Neuronal stem cell (in vitro differentiated cells): ENCODE measurements around the gene GTF2A1L.
"Not testable (repeated sequence)": the region's sequence is repeated elsewhere in the genome, so short reads cannot be mapped to it uniquely, and the experiment has no call there.

Experiments used
- DNase-seq: peaks from one replicate; pipeline ENCODE4 v3.0.0-alpha.2; 2013; ENCODE audit warnings: low spot score
- H2AFZ ChIP-seq: one replicate; pipeline ENCODE4 v1.6.1; 2013; ENCODE audit warnings: mild to moderate bottlenecking, low read length, inconsistent platforms
- H2AK5ac ChIP-seq: 2 replicates; pipeline ENCODE4 v1.6.1; 2013; ENCODE audit warnings: low read depth, mild to moderate bottlenecking, inconsistent platforms, low read length, moderate library complexity, mixed read lengths
- H2BK120ac ChIP-seq: 2 replicates; pipeline ENCODE4 v1.6.1; 2013; ENCODE audit warnings: low read depth, mild to moderate bottlenecking, inconsistent platforms, low read length, moderate library complexity, mixed read lengths
- H2BK12ac ChIP-seq: one replicate; pipeline ENCODE4 v1.6.1; 2013; ENCODE audit warnings: low read length, inconsistent platforms
- H2BK15ac ChIP-seq: 2 replicates; pipeline ENCODE4 v1.6.1; 2013; ENCODE audit warnings: mild to moderate bottlenecking, low read length, inconsistent platforms, mixed read lengths
- H2BK5ac ChIP-seq: one replicate; pipeline ENCODE4 v1.6.1; 2013; ENCODE audit warnings: inconsistent platforms, mild to moderate bottlenecking, low read length, moderate library complexity
- H3K14ac ChIP-seq: one replicate; pipeline ENCODE4 v1.6.1; 2013; ENCODE audit warnings: low read length, inconsistent platforms
- H3K18ac ChIP-seq: 2 replicates; pipeline ENCODE4 v1.6.1; 2013; ENCODE audit warnings: low read length, inconsistent platforms
- H3K23ac ChIP-seq: 2 replicates; pipeline ENCODE4 v1.6.1; 2013; ENCODE audit warnings: low read depth, mild to moderate bottlenecking, mixed read lengths, low read length, inconsistent platforms; ENCODE audit not compliant: poor library complexity
- H3K27ac ChIP-seq: replicated peaks from 3 replicates; pipeline ENCODE4 v1.5.1; 2013; ENCODE audit warnings: low read length, inconsistent platforms
- H3K27me3 ChIP-seq, 3 experiments: 2 replicates each; pipeline ENCODE4 v1.6.1; 2013; ENCODE audit warnings: low read length in 3 of 3, mild to moderate bottlenecking in 2 of 3, inconsistent platforms in 1 of 3, low read depth in 1 of 3, mixed read lengths in 1 of 3, moderate library complexity in 1 of 3; ENCODE audit not compliant: control insufficient read depth in 3 of 3, insufficient read depth in 3 of 3
- H3K36me3 ChIP-seq, 2 donors: replicated peaks in 1 of 2; 2 replicates each; pipeline ENCODE4 v1.6.1; 2013; ENCODE audit warnings: low read length in 2 of 2; ENCODE audit not compliant: control insufficient read depth in 2 of 2, insufficient read depth in 2 of 2
- H3K4ac ChIP-seq: 2 replicates; pipeline ENCODE4 v1.6.1; 2013; ENCODE audit warnings: inconsistent platforms, mild to moderate bottlenecking, low read length, moderate library complexity
- H3K4me1 ChIP-seq, 2 donors: 1 replicate in 1 of 2; 2 replicates in 1 of 2; pipeline ENCODE4 v1.6.1; 2013; ENCODE audit warnings: low read length in 2 of 2, low read depth in 1 of 2; ENCODE audit not compliant: control insufficient read depth in 2 of 2, insufficient read depth in 1 of 2
- H3K4me2 ChIP-seq: one replicate; pipeline ENCODE4 v1.6.1; 2013; ENCODE audit warnings: mild to moderate bottlenecking, low read length, inconsistent platforms; ENCODE audit not compliant: insufficient read depth, poor library complexity, severe bottlenecking
- H3K4me3 ChIP-seq, 2 donors: 2 replicates each; pipeline ENCODE4 v1.5.1; 2013; ENCODE audit warnings: low read length in 2 of 2, mild to moderate bottlenecking in 2 of 2, inconsistent platforms in 1 of 2, moderate library complexity in 1 of 2
- H3K79me1 ChIP-seq: one replicate; pipeline ENCODE4 v1.6.1; 2013; ENCODE audit warnings: low read depth, mild to moderate bottlenecking, inconsistent platforms, low read length, moderate library complexity
- H3K9ac ChIP-seq: one replicate; pipeline ENCODE4 v1.6.1; 2013; ENCODE audit warnings: mild to moderate bottlenecking, low read depth, low read length, inconsistent platforms; ENCODE audit not compliant: poor library complexity
- H3K9me3 ChIP-seq, 2 donors: replicated peaks in 1 of 2; 2 replicates each; pipeline versions ENCODE3 to v1.6.1; 2013; ENCODE audit warnings: low read length in 2 of 2, mild to moderate bottlenecking in 2 of 2, inconsistent platforms in 1 of 2, low read depth in 1 of 2, mixed read lengths in 1 of 2, moderate library complexity in 1 of 2; ENCODE audit not compliant: control insufficient read depth in 2 of 2, insufficient read depth in 1 of 2
- H4K8ac ChIP-seq: one replicate; pipeline ENCODE4 v1.6.1; 2013; ENCODE audit warnings: low read depth, mild to moderate bottlenecking, inconsistent platforms, low read length, moderate library complexity
- H4K91ac ChIP-seq: one replicate; pipeline ENCODE4 v1.6.1; 2013; ENCODE audit warnings: low read length, low read depth, mild to moderate bottlenecking, inconsistent platforms; ENCODE audit not compliant: poor library complexity
- WGBS, 2 donors: extraction: QIAGEN DNeasy Blood & Tissue Kit; methylation state at CpG; one replicate each; pipeline ENCODE4 v1.1.7; 2013; ENCODE audit warnings: missing lambda C conversion rate in 2 of 2, mixed read lengths in 1 of 2; ENCODE audit not compliant: insufficient read length in 2 of 2, insufficient replicate concordance in 1 of 2; ENCODE audit errors: extremely low coverage in 2 of 2; 5-methylcytosine and 5-hydroxymethylcytosine counted together

The GTF2A1L gene

DNA sequence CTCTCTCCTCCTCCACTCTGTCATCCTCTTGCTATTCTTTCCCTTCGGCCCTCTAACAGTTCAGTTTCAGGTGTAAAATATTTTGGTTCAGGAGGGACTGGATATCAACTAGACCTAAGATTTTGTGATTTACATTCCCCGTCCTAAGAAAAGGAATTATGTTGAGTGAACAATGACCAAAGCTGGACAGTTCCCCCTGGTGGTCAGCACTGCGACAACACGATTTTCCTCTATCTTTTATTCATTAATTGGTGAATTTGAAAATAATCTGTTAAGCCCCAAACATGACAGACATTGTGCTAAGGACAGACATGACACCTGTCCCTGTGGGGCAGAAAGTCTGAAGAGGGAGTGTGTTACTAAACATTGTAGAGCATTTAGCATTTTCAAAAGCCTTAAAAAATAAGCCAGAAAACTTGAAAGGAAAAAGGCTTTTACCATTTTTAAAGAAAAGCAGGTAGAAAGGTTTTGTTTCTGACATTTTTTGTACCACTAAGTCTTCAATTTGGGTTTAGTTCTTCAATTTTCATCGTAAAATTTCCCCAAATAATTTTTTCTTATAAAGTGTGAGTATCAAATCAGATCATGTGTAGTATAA lies 28.4 kb upstream of the GTF2A1L start:
- Histone ChIP-seq H2BK5ac (no peak overlapping the region), H3K4me3 (no peak overlapping the region), H3K9me3 (no peaks in the 10 kb centered on the region), H3K23ac (no peak overlapping the region), H2BK120ac (no peak overlapping the region), H2AK5ac (no peak overlapping the region), H2BK12ac (no peak overlapping the region), H4K8ac (no peak overlapping the region), H3K27ac (no peak overlapping the region), H3K27me3 (no peaks in the 10 kb centered on the region), H3K4me2 (no peak overlapping the region), H4K91ac (no peak overlapping the region), H3K4me1 (peaks cover 21 to 23% of the 10 kb centered on the region in 2 donors), H3K18ac (no peak overlapping the region), H3K14ac (no peak overlapping the region), H3K79me1 (no peaks in the 10 kb centered on the region), H3K9ac (no peak overlapping the region), H2AFZ (no peak overlapping the region), H3K4ac (no peak overlapping the region), H3K36me3 (peaks cover 4 to 23% of the 10 kb centered on the region in 2 donors), H2BK15ac (no peak overlapping the region)
- WGBS, 2 donors, result no CpG with 5 or more reads among the region's 5 CpGs
- no peak for DNase-seq

- Histone ChIP-seq H3K4me2 (no peak overlapping the region), H2BK5ac (no peak overlapping the region), H2AFZ (no peak overlapping the region), H3K4me1 (peaks cover 19 to 21% of the 10 kb centered on the region in 2 donors), H2BK12ac (no peak overlapping the region), H3K27me3 (no peaks in the 10 kb centered on the region), H3K4me3 (no peak overlapping the region), H3K27ac (no peak overlapping the region), H2BK15ac (no peak overlapping the region), H3K9me3 (no peaks in the 10 kb centered on the region), H3K23ac (no peak overlapping the region), H3K9ac (no peak overlapping the region), H2BK120ac (no peak overlapping the region), H3K36me3 (peaks cover 4 to 24% of the 10 kb centered on the region in 2 donors), H2AK5ac (no peak overlapping the region), H4K91ac (no peak overlapping the region), H3K4ac (no peak overlapping the region), H3K18ac (no peak overlapping the region), H3K14ac (no peak overlapping the region), H3K79me1 (no peaks in the 10 kb centered on the region), H4K8ac (no peak overlapping the region)
- WGBS, 2 donors, result no CpG with 5 or more reads among the region's 1 CpG
- no peak for DNase-seq
These were observed 27.6 kb upstream of the GTF2A1L start for GRCh38 chr2:48590017-48590416.

DNA sequence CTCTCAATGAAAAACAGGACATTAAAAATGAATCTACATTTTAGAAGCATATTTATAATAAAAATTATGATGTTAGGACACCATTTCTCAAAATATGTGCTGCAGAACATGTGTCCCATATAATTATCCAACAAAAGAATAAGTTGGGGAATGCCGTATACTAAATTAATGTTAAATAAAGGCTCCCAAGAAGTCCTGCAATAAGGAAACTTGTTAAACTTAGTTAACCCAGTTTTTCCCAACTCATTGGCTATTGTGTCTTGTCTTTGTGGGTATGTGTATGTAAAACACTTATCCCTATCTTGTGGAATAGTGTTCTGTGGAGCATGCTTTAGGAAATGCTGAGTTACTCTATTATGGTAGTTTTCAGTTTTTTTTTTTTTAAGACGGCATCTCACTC lies 25.6 kb upstream of the GTF2A1L start:
- Histone ChIP-seq H3K18ac (no peak overlapping the region), H4K91ac (no peak overlapping the region), H2AFZ (no peak overlapping the region), H2BK15ac (no peak overlapping the region), H3K4me2 (no peak overlapping the region), H2BK5ac (no peak overlapping the region), H3K27me3 (no peaks in the 10 kb centered on the region), H3K4me3 (no peak overlapping the region), H4K8ac (no peak overlapping the region), H2AK5ac (no peak overlapping the region), H3K9me3 (no peaks in the 10 kb centered on the region), H3K4me1 (peaks cover 11% of the 10 kb centered on the region in 2 donors), H3K9ac (no peak overlapping the region), H2BK12ac (no peak overlapping the region), H3K36me3 (peaks cover 4 to 30% of the 10 kb centered on the region in 2 donors), H3K4ac (no peak overlapping the region), H3K23ac (no peak overlapping the region), H3K27ac (no peak overlapping the region), H3K79me1 (no peaks in the 10 kb centered on the region), H3K14ac (no peak overlapping the region), H2BK120ac (no peak overlapping the region)
- WGBS, 2 donors, result no CpG with 5 or more reads among the region's 2 CpGs
- no peak for DNase-seq

- DNase-seq, H4K8ac ChIP-seq, H2BK15ac ChIP-seq, H3K4me3 ChIP-seq, H3K27me3 ChIP-seq, H3K4me2 ChIP-seq, H3K4ac ChIP-seq, H2BK12ac ChIP-seq, H2BK5ac ChIP-seq, H3K23ac ChIP-seq, H2AK5ac ChIP-seq, H3K18ac ChIP-seq, H3K27ac ChIP-seq, H2BK120ac ChIP-seq, H3K9me3 ChIP-seq, H3K79me1 ChIP-seq, H3K14ac ChIP-seq, H4K91ac ChIP-seq, H2AFZ ChIP-seq, H3K9ac ChIP-seq, H3K4me1 ChIP-seq: not testable (repeated sequence)
- peaks cover 2 to 34% of the 10 kb centered on the region in 2 donors for H3K36me3 ChIP-seq
- WGBS, 2 donors, result no CpG with 5 or more reads among the region's 7 CpGs
These were observed 20.9 kb upstream of the GTF2A1L start for GRCh38 chr2:48596751-48597150.
